Hepatocyte (in vitro differentiated cells): ENCODE results near the gene LIMK2. TPM values are rescaled to one million over a fixed set of nuclear protein-coding genes. Genes with fewer than 3 reads are reported as not detected.
A peak's percentile ranks its signal among the peaks of the same experiment; 100 is the strongest.
"Not testable (repeated sequence)": the region's sequence is repeated elsewhere in the genome, so short reads cannot be mapped to it uniquely, and the experiment has no call there.

ENCODE experiments used
- DNase-seq: peaks from one replicate; pipeline ENCODE4 v3.0.0-alpha.2; 2016; ENCODE audit warnings: low spot score
- H2AFZ ChIP-seq: fragments of 200-600 bp; sonication (generic); 2 replicates; pipeline ENCODE4 v1.6.0; 2016; ENCODE audit warnings: antibody characterized with exemption, mild to moderate bottlenecking
- H3K27ac ChIP-seq: fragments of 200-600 bp; sonication (generic); 2 replicates; pipeline ENCODE4 v1.5.1; 2016; ENCODE audit warnings: mild to moderate bottlenecking
- H3K27me3 ChIP-seq: fragments of 200-600 bp; sonication (generic); 2 replicates; pipeline ENCODE4 v1.6.1; 2016
- H3K36me3 ChIP-seq: fragments of 200-600 bp; sonication (generic); replicated peaks from 2 replicates; pipeline ENCODE4 v1.5.1; 2016; ENCODE audit warnings: low read depth; ENCODE audit not compliant: insufficient read depth
- H3K4me1 ChIP-seq: fragments of 200-600 bp; sonication (generic); 2 replicates; pipeline ENCODE4 v1.5.1; 2016; ENCODE audit warnings: mild to moderate bottlenecking, moderate library complexity; ENCODE audit not compliant: insufficient read depth
- H3K4me2 ChIP-seq: fragments of 200-600 bp; sonication (generic); 2 replicates; pipeline ENCODE4 v1.6.0; 2016
- H3K4me3 ChIP-seq: fragments of 200-600 bp; sonication (generic); 2 replicates; pipeline ENCODE4 v1.5.1; 2016; ENCODE audit warnings: mild to moderate bottlenecking
- H3K79me2 ChIP-seq: fragments of 200-600 bp; sonication (generic); 2 replicates; pipeline ENCODE4 v1.6.0; 2017; ENCODE audit warnings: mild to moderate bottlenecking
- H3K9me2 ChIP-seq: fragments of 200-600 bp; sonication (generic); replicated peaks from 2 replicates; pipeline ENCODE4 v1.6.0; 2017; ENCODE audit warnings: mild to moderate bottlenecking; ENCODE audit not compliant: insufficient read depth
- H3K9me3 ChIP-seq: fragments of 200-600 bp; sonication (generic); 2 replicates; pipeline ENCODE4 v1.5.1; 2016; ENCODE audit warnings: low read depth, mild to moderate bottlenecking
- H4K20me1 ChIP-seq: fragments of 200-600 bp; sonication (generic); 2 replicates; pipeline ENCODE4 v1.6.0; 2016; ENCODE audit warnings: mild to moderate bottlenecking; ENCODE audit not compliant: insufficient read depth, poor library complexity, severe bottlenecking
- CTCF ChIP-seq: fragments of 200-600 bp; sonication (generic); IDR thresholded peaks from 2 replicates; pipeline ENCODE4 v1.5.1; 2016; ENCODE audit warnings: antibody characterized with exemption, mild to moderate bottlenecking; ENCODE audit not compliant: poor library complexity
- EZH2 ChIP-seq: fragments of 200-600 bp; sonication (generic); IDR thresholded peaks from 2 replicates; pipeline ENCODE4 v1.6.1; 2016; ENCODE audit warnings: antibody characterized with exemption, mild to moderate bottlenecking, borderline replicate concordance
- EZH2phosphoT487 ChIP-seq: fragments of 200-600 bp; sonication (generic); IDR thresholded peaks from one replicate; pipeline ENCODE4 v1.6.1; 2018; ENCODE audit warnings: antibody characterized with exemption, mild to moderate bottlenecking, low read depth, moderate library complexity; ENCODE audit not compliant: unreplicated experiment, severe bottlenecking
- WGBS: methylation state at CpG from one replicate; pipeline ENCODE4 v1.1.6; 2016; ENCODE audit warnings: low lambda C conversion rate; ENCODE audit errors: missing lambda C conversion rate; 5-methylcytosine and 5-hydroxymethylcytosine counted together
- polyA plus RNA-seq: library from polyadenylated mRNA; unstranded; fragments of >200 nt; fragmentation: Nextera tagmentation; extraction: Ambion mirVana; gene quantifications from 2 replicates; pipeline ENCODE4 v1.2.1, GENCODE V29; 2016
- total RNA-seq: library from RNA; depleted of rRNA; stranded (reverse); fragments of >200 nt; gene quantifications from 2 replicates; pipeline ENCODE4 v1.2.3, GENCODE V29; 2014

LIMK2 gene
- total and polyA plus RNA-seq, 2 experiments from 2014 or later = 45.9 to 49.9 TPM

DNA sequence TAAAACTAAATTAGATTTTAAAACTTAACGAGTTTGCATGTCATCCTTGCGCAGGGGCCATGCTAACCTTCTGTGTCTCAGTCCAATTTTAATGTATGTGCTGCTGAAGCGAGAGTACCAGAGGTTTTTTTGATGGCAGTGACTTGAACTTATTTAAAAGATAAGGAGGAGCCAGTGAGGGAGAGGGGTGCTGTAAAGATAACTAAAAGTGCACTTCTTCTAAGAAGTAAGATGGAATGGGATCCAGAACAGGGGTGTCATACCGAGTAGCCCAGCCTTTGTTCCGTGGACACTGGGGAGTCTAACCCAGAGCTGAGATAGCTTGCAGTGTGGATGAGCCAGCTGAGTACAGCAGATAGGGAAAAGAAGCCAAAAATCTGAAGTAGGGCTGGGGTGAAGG is 10.6 kb downstream of the LIMK2 start:
- no peaks in the 10 kb centered on the region for H3K36me3 ChIP-seq
- H3K9me2 ChIP-seq = no peaks in the 10 kb centered on the region
- no peak overlapping the region for H3K27ac ChIP-seq
- no peaks in the 10 kb centered on the region for H3K9me3 ChIP-seq
- peaks cover 35% of the 10 kb centered on the region for H3K79me2 ChIP-seq
- DNase-seq = no peak
- peaks cover 4% of the 10 kb centered on the region for H3K4me1 ChIP-seq
- no peak for TF ChIP-seq CTCF
- no peak for TF ChIP-seq EZH2
- TF ChIP-seq EZH2phosphoT487 = no peak
- H2AFZ ChIP-seq = no peak overlapping the region
- 75% methylated on average over 5 of the region's 5 CpGs for WGBS
- no peak overlapping the region for H3K4me3 ChIP-seq
- H4K20me1 ChIP-seq = no peaks in the 10 kb centered on the region
- no peak overlapping the region for H3K4me2 ChIP-seq
- H3K27me3 ChIP-seq = no peaks in the 10 kb centered on the region

DNA sequence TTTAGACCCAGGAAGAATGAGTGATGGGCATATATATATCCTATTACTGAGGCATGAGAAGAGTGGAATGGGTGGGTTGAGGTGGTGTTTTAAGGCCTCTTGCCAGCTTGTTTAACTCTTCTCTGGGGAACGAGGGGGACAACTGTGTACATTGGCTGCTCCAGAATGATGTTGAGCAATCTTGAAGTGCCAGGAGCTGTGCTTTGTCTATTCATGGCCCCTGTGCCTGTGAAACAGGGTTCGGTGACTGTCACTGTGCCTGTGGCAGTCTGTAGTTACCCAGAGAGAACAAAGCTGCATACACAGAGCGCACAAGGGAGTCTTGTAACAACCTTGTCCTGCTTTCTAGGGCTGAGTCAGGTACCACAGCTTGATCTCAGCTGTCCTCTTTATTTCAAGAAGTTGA is 11.7 kb downstream of the LIMK2 start:
- Histone ChIP-seq H3K4me2 (no peak overlapping the region), H2AFZ (no peak overlapping the region), H3K27me3 (no peaks in the 10 kb centered on the region), H3K4me1 (no peaks in the 10 kb centered on the region), H3K9me3 (no peaks in the 10 kb centered on the region), H3K36me3 (no peaks in the 10 kb centered on the region), H4K20me1 (no peaks in the 10 kb centered on the region), H3K79me2 (peaks cover 37% of the 10 kb centered on the region), H3K4me3 (no peak overlapping the region), H3K9me2 (no peaks in the 10 kb centered on the region), H3K27ac (no peak overlapping the region)
- 72% methylated on average over 3 of the region's 3 CpGs for WGBS
- TF ChIP-seq EZH2phosphoT487 (no peak), EZH2 (no peak), CTCF (no peak)
- no peak for DNase-seq

- not testable (repeated sequence) for H3K4me2 ChIP-seq, H3K4me3 ChIP-seq, H3K9me3 ChIP-seq, H2AFZ ChIP-seq, H4K20me1 ChIP-seq, DNase-seq, H3K27ac ChIP-seq, H3K36me3 ChIP-seq, H3K9me2 ChIP-seq, H3K27me3 ChIP-seq, H3K4me1 ChIP-seq
- peaks cover 35% of the 10 kb centered on the region for H3K79me2 ChIP-seq
- 90% methylated on average over 4 of the region's 4 CpGs for WGBS
These were observed 12.6 kb downstream of the LIMK2 start for GRCh38 chr22:31224691-31225090.

GRCh38 chr22:31227186-31227585 is 15.1 kb downstream of the LIMK2 start:
- peaks cover 24% of the 10 kb centered on the region for H3K79me2 ChIP-seq
- H3K4me3 ChIP-seq = no peak overlapping the region
- H3K27ac ChIP-seq = peak overlapping the region; percentile 42
- no peaks in the 10 kb centered on the region for H3K27me3 ChIP-seq
- TF ChIP-seq EZH2 (no peak), EZH2phosphoT487 (no peak), CTCF (no peak)
- DNase-seq = no peak
- H3K9me2 ChIP-seq = no peaks in the 10 kb centered on the region
- H2AFZ ChIP-seq = no peak overlapping the region
- H3K9me3 ChIP-seq = no peaks in the 10 kb centered on the region
- no peaks in the 10 kb centered on the region for H3K36me3 ChIP-seq
- peaks cover 18% of the 10 kb centered on the region for H3K4me1 ChIP-seq
- 70% methylated on average over 1 of the region's 1 CpG for WGBS
- no peak overlapping the region for H3K4me2 ChIP-seq
- no peaks in the 10 kb centered on the region for H4K20me1 ChIP-seq
